Stimulated activated memory B cell treated with anti-CD40 and anti-IgM and Interleukin-4, amounts not matched to agents 10 μg/mL and 1 μg/mL and 100 μg/mL, for 72 hours (primary cell): ENCODE measurements around the gene PTPRT.

Experiments
- ATAC-seq: fragments of 150-1000 bp; cut with Tn5 transposase; 2 replicates; pipeline ENCODE4 v1.10.0; 2021
- H3K27ac Mint-ChIP-seq: one replicate; pipeline ENCODE4 v1.8.0; 2022; ENCODE audit warnings: mild to moderate bottlenecking, mixed read lengths
- H3K27me3 Mint-ChIP-seq: one replicate; pipeline ENCODE4 v1.8.0; 2022; ENCODE audit warnings: mixed read lengths
- H3K36me3 Mint-ChIP-seq: one replicate; pipeline ENCODE4 v1.8.0; 2022; ENCODE audit warnings: mixed read lengths
- H3K4me1 Mint-ChIP-seq: one replicate; pipeline ENCODE4 v1.8.0; 2022; ENCODE audit warnings: mixed read lengths
- H3K4me3 Mint-ChIP-seq: one replicate; pipeline ENCODE4 v1.8.0; 2022; ENCODE audit warnings: mild to moderate bottlenecking, moderate library complexity, mixed read lengths
- H3K9me3 Mint-ChIP-seq: one replicate; pipeline ENCODE4 v1.8.0; 2022; ENCODE audit warnings: mixed read lengths

The PTPRT gene

DNA sequence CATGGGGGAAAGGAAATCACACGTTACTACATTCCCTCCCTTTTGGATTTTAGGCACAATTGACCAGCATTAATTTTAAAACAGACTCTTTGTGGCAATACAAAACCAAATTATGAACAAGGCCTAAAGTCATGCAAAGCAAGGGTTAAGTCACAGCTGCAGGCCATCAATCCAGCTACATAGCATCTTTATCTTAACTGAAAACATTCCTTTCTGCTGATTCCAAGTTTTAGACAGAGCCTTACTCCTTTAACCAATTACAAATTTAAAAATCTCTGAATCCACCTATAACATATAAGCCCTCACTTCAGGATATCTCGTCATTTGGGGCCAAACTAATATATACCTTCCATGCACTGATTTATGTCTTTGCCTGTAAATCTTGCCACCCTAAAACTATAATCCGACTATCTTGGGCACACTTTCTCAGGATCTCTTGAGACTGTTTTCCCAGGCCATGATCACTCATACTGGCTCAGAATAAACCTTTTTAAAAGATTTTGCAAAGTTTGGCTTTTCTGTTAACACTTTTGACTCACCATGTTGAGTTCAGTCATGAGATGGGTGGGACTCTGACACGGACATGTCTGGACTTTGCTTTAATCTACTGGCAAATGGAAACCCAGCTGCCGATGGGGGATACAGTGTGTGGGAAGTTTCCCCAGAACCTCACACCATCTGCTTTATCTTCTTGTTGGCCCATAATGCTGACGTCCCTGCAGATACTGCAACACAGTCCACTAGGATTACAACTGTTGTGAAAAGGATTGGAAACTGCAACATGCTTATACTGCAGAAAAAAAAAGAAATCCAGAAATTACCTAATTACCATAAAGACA, 757.0 kb downstream of the PTPRT start:
- ATAC-seq = no peak
- Mint-ChIP-seq H3K36me3 (no peaks in the 10 kb centered on the region), H3K9me3 (peaks cover 3% of the 10 kb centered on the region), H3K27me3 (no peaks in the 10 kb centered on the region), H3K27ac (no peak overlapping the region), H3K4me3 (no peak overlapping the region), H3K4me1 (no peaks in the 10 kb centered on the region)

DNA sequence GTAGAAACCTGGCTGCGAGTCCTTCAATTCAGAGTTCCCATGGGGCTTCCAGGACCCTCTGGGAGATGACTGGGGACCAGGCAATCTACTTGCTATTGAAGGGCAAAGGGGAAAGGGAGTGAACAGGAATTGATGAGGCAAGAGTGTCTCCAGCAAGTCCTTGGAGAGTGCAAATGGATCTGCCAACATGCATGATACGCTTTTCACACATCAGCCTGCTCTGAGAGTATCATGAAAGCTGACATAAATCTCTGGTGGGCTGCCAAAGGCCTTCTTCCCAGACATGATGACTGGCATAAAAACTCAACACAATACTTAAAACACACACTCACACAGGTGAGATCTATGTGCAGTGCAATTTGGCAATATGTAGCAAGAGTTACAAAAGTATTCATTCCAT, 759.1 kb downstream of the PTPRT start:
- Mint-ChIP-seq H3K27ac (no peak overlapping the region), H3K27me3 (no peaks in the 10 kb centered on the region), H3K4me1 (no peaks in the 10 kb centered on the region), H3K9me3 (peaks cover 3% of the 10 kb centered on the region), H3K4me3 (no peak overlapping the region), H3K36me3 (no peaks in the 10 kb centered on the region)
- no peak for ATAC-seq

DNA sequence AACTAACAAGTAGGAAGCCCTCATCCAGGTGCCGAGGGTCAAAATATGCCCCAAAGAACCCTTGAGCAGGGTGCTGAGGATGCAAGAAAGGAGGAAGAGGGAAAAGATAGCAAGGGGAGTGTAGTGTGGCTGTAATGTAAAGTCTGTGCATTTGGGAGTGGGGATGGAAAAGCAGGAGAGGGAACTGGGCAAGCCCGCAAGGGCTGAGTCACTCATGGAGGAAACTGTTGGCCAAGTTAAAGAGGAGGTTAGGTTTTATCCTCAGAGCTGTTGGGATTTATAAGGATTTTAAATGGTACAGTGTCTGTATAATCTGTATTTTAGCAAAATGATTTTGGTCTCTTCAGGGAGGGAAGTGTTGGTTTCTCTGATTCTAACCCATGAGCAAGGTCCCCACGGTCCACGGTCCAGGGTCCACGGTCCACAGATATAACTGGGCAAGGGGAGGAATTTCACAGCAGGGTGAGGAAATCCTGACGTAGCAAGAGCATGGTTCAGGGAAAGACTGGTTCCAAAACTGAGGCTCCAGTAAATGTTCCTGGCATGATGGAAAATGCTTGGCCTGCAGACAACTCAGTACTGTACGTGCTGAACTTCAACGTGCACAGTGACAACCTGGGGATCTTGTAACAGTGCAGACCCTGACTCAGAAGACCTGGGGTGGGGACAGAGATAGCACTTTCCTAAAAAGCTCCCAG, 759.8 kb downstream of the PTPRT start:
- Mint-ChIP-seq H3K4me3 (no peak overlapping the region), H3K36me3 (no peaks in the 10 kb centered on the region), H3K27ac (no peak overlapping the region), H3K27me3 (no peaks in the 10 kb centered on the region), H3K9me3 (peaks cover 3% of the 10 kb centered on the region), H3K4me1 (no peaks in the 10 kb centered on the region)
- ATAC-seq = no peak

DNA sequence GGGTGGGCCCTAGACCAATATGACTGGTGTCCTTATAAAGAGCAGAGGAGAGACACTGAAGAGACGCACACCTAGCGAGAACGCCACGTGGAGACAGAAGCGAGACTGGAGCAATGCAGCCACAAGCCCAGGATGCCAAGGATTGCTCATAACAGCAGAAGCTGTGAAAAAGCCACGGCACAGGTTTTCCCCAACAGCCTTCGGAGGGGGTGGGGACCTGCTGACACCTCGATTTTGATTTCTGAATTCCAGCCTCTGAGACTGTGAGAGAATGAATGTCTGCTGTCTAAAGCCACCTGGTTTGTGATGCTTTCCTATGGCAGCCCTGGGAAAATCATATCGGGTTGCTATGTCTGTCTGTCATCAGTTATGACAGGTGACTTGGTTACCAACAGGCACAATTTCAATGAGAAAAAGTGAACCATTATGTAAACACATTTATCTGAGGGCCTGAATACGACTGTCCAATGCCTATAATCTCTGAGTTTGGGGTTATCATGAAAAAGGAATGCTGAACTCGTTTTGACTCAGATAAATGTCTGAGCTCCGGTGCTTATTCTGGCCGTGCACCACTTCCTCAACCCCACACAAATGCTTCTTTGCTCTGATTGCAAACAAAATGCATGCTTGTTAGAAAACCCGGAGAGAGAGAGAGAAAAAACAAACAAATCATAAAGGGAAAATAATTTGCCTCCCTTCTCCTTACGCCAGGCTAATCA, 769.7 kb downstream of the PTPRT start:
- Mint-ChIP-seq H3K4me3 (no peak overlapping the region), H3K27me3 (no peaks in the 10 kb centered on the region), H3K9me3 (peaks cover 8% of the 10 kb centered on the region), H3K36me3 (no peaks in the 10 kb centered on the region), H3K27ac (no peak overlapping the region), H3K4me1 (no peaks in the 10 kb centered on the region)
- no peak for ATAC-seq

DNA sequence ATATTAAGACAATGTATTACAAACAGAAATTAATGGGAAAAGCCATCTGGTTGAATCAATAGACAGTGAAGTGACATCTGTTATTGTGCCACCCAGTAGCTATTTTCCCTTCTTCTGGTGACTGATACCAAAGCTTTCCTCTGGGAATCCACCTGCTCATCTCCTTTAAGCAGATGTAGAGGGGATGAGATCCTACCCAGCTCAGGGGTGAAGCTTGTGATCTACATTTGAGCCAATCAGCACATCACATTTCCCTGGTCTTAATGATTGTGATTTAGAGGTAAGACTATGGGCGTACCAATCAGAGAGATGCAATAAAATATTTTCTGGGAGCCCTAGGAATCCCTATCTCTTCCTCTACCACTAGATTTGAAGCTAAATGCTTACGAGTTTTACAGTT, 782.9 kb downstream of the PTPRT start:
- Mint-ChIP-seq H3K9me3 (peaks cover under 1% of the 10 kb centered on the region), H3K4me1 (no peaks in the 10 kb centered on the region), H3K36me3 (no peaks in the 10 kb centered on the region), H3K4me3 (no peak overlapping the region), H3K27ac (no peak overlapping the region), H3K27me3 (no peaks in the 10 kb centered on the region)
- no peak for ATAC-seq

DNA sequence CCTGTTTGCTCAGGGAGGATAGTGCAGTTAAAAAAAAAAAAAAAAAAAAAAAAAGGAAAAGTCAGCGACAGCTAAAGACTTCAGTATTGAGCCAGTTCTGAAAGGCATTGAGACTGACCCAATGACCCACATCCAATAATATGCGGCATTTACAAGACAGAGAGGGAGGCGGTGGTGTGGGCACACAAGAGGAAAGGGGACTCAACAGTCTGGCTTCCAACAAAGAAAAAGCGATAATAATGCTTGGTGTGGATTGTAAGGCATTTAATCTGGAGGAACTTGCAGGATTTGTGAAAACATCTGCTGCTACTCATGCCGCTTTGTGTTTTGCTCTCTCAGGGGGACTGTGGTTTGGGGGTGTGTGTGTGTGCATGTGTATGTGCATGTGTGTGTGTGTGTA, 787.3 kb downstream of the PTPRT start:
- no peaks in the 10 kb centered on the region for H3K36me3 Mint-ChIP-seq
- no peak overlapping the region for H3K4me3 Mint-ChIP-seq
- no peak for ATAC-seq
- H3K9me3 Mint-ChIP-seq = no peaks in the 10 kb centered on the region
- H3K27me3 Mint-ChIP-seq = no peaks in the 10 kb centered on the region
- H3K27ac Mint-ChIP-seq = no peak overlapping the region
- no peaks in the 10 kb centered on the region for H3K4me1 Mint-ChIP-seq

DNA sequence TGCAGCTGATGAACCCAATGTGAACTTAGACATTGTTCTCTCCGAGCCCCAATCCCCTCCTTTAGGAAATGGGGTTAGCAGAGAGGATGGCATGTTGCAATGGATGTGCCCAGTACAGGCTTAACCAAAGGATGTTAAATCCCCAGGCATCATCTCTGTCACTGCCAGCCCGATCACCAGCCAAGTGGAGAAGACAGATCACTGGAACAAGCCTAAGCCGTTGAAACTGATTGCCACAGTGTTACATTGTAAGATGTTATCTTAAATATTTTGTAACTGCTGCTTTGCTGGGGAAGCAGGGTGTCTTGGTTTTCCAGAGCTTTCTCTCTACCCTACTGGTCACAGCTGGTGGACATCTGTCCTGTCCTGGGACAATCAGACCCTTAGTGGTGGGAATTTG, 788.1 kb downstream of the PTPRT start:
- H3K36me3 Mint-ChIP-seq = no peaks in the 10 kb centered on the region
- H3K4me1 Mint-ChIP-seq = no peaks in the 10 kb centered on the region
- H3K4me3 Mint-ChIP-seq = no peak overlapping the region
- no peaks in the 10 kb centered on the region for H3K9me3 Mint-ChIP-seq
- H3K27ac Mint-ChIP-seq = no peak overlapping the region
- no peaks in the 10 kb centered on the region for H3K27me3 Mint-ChIP-seq
- no peak for ATAC-seq

DNA sequence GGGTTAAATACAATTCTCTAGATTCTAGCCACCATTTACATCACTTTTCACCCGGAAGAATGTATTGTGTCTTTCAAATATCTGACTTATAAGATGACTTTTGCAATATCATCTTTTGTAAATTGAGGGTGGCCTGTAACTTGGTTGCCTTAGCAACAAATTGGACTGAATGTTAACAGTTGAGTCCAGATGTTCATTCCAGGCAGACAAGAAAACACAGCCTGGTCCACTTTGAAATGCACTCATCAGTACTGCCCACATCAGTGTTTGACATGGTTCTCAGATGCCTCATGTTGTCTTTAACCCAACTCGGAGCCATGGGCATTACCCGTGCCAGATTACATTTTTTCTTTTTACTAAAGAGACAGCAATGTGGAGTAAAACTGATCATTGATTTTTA, 789.9 kb downstream of the PTPRT start:
- Mint-ChIP-seq H3K9me3 (no peaks in the 10 kb centered on the region), H3K27ac (no peak overlapping the region), H3K4me1 (no peaks in the 10 kb centered on the region), H3K4me3 (no peak overlapping the region), H3K36me3 (no peaks in the 10 kb centered on the region), H3K27me3 (no peaks in the 10 kb centered on the region)
- no peak for ATAC-seq

DNA sequence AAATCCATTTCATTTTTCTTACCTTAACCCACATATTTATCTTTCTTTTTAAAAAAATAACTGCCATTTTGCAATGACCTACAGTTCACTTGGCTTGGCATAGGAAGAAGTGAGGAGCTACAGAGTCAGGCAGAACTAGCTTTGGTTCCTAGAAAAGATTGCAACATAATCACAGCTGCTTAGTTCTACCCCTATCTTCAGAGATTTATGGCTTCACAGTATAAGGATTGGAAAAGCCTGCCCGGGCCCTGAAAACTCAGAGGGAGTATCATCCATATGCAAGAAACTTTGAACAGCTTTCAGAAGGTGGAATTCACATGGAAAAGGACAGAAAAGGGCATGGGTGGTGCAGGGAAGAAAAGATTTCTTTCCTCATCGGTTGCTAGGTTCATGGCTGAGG, 797.3 kb downstream of the PTPRT start:
- Mint-ChIP-seq H3K4me1 (no peaks in the 10 kb centered on the region), H3K36me3 (no peaks in the 10 kb centered on the region), H3K9me3 (peaks cover 3% of the 10 kb centered on the region), H3K4me3 (no peak overlapping the region), H3K27me3 (no peaks in the 10 kb centered on the region), H3K27ac (no peak overlapping the region)
- ATAC-seq = no peak

DNA sequence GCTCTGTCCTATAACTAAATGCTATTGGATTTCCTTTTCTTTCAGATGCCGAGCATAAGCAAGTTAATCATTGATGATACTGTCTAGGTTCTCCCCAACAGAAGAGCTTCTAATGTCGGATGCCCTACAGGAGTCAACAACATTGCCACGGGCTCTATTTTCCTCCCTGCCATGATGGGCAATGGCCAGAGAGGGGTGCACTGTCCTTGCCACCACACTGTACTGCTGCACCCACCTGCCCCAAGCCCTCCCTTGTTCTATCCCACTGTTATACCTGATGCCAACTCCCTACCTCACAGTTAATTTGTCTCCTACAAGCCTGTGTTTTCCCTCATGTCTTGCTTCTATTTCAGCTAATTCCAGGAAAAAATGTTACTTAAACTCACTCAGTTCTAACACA, 797.9 kb downstream of the PTPRT start:
- no peak for ATAC-seq
- Mint-ChIP-seq H3K9me3 (peaks cover 3% of the 10 kb centered on the region), H3K27ac (no peak overlapping the region), H3K36me3 (no peaks in the 10 kb centered on the region), H3K4me3 (no peak overlapping the region), H3K27me3 (no peaks in the 10 kb centered on the region), H3K4me1 (no peaks in the 10 kb centered on the region)

DNA sequence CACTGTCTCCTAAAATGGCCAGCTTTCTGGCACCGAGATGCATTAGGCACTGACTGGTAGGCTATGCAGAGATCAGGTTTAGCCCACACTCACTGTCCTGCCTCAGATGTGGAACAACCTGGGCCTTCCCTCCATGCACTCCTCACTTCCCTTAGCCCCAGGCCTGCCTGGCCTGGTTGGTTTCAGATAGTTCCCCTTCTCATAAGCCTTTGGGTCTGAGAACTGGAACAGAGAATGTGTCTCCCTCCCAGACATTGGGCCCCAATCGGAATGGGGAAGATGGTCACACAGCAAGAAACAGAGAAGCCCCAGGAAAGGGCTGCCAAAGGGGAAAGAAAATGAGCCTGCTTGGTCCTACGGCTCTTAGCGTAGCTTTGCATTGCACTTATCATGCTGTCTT, 809.4 kb downstream of the PTPRT start:
- H3K27ac Mint-ChIP-seq = no peak overlapping the region
- H3K27me3 Mint-ChIP-seq = no peaks in the 10 kb centered on the region
- H3K4me3 Mint-ChIP-seq = no peak overlapping the region
- ATAC-seq = no peak
- no peaks in the 10 kb centered on the region for H3K4me1 Mint-ChIP-seq
- no peaks in the 10 kb centered on the region for H3K36me3 Mint-ChIP-seq
- peaks cover 4% of the 10 kb centered on the region for H3K9me3 Mint-ChIP-seq

DNA sequence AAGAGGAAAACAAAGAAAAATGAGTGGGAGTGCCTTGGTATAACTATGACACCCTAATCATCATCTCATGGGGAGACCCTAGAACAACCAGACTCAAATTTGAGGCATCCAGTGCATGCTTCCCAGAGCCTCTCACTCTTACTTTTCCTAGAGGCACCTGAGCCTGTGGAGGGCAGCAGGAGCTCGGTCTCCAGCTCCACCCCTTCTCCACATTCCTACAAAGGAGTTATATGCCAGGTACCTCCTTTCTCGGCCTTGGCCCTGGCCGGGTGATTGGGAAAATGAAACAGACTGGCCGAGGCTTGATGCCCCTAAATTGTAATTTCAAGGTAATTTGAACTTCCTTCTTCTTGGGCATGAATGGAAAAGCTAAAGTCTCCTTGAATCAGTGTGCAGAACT, 810.3 kb downstream of the PTPRT start:
- Mint-ChIP-seq H3K27me3 (no peaks in the 10 kb centered on the region), H3K36me3 (no peaks in the 10 kb centered on the region), H3K4me3 (no peak overlapping the region), H3K27ac (no peak overlapping the region), H3K9me3 (peaks cover 2% of the 10 kb centered on the region), H3K4me1 (no peaks in the 10 kb centered on the region)
- no peak for ATAC-seq

DNA sequence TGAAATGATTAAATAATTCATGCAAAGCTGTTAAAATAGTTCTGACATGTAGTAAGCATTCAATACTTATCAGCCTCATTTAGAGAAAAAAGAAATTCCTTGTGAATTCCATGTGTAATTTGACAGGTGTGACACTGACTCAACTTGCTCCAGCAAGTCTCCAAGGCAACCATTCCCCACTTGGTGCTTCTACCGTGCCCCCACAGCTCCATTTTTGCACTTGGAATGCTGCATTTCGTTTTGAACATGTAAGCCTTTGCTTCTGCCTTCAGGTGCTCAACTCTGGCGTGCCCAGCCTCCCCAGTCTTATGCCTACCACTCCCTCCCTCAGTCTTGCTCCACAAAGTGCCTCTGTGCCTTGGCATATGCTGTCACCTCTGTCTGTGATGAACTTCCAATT, 810.9 kb downstream of the PTPRT start:
- Mint-ChIP-seq H3K4me1 (no peaks in the 10 kb centered on the region), H3K27me3 (no peaks in the 10 kb centered on the region), H3K4me3 (no peak overlapping the region), H3K9me3 (peaks cover 2% of the 10 kb centered on the region), H3K27ac (no peak overlapping the region), H3K36me3 (no peaks in the 10 kb centered on the region)
- no peak for ATAC-seq

DNA sequence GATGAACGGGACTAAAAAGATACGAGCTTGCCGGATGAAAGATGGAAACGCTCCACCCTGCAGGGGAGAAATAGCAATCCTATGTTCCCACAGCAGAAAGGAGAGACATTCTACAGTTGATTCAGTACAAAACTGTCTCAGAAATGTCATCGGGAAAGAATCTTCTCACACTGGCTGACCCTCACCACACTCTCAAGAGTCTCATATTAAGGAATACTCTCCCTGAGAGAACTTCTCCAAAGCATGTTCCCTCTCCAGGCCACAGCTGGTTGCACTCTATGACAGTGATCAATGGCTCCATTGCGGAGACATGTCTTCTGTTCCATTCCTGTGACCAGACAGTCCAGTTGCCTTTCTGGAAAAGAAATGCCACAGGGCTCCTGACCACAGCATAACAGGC, 813.6 kb downstream of the PTPRT start:
- no peaks in the 10 kb centered on the region for H3K36me3 Mint-ChIP-seq
- no peak overlapping the region for H3K4me3 Mint-ChIP-seq
- no peak for ATAC-seq
- H3K27me3 Mint-ChIP-seq = no peaks in the 10 kb centered on the region
- no peak overlapping the region for H3K27ac Mint-ChIP-seq
- no peaks in the 10 kb centered on the region for H3K4me1 Mint-ChIP-seq
- peaks cover 2% of the 10 kb centered on the region for H3K9me3 Mint-ChIP-seq

DNA sequence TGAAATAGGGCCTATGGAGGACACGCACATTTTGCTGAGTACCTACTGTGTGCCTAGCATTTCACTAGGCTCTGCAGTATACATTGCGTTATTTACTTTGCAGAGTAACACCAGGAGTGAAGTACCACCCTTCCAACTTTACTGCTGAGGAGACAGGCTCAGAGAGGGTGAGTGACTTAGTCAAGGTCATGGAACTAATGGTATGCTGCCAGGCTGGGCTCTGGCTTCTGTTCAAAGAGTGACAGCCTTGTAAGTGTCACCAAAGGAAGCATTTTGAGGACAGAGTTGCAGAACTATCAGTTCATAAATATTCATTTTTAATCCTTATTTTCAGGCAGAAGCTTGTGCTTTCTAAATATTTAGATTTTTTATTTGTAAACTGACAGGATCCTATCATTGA, 816.7 kb downstream of the PTPRT start:
- Mint-ChIP-seq H3K4me1 (no peaks in the 10 kb centered on the region), H3K36me3 (no peaks in the 10 kb centered on the region), H3K27ac (no peak overlapping the region), H3K9me3 (peaks cover 4% of the 10 kb centered on the region), H3K27me3 (peaks cover 9% of the 10 kb centered on the region), H3K4me3 (no peak overlapping the region)
- ATAC-seq = no peak

DNA sequence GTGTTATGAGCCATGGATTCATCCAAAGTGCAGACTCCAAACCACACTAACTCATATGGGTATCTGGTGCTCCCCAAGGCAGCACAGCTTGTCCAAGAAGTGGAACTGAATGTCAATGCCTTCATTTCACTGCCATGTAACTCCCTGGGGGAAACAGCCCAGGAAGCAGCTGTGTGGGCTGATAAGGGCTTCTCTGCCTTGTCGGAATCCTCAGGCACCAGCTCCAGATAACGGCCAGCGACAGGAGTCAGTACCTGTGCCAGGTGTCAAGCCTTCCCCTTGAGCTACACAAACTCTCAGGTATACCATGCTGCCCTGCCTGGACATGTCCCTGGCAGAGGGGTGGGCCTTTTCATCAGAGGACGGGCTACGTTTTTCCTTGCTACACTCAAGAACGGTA, 819.6 kb downstream of the PTPRT start:
- Mint-ChIP-seq H3K27me3 (peaks cover 9% of the 10 kb centered on the region), H3K36me3 (no peaks in the 10 kb centered on the region), H3K9me3 (peaks cover 4% of the 10 kb centered on the region), H3K27ac (no peak overlapping the region), H3K4me1 (no peaks in the 10 kb centered on the region), H3K4me3 (no peak overlapping the region)
- no peak for ATAC-seq
